NCI-H446 treated with DMSO at 0.1 percent for 48 hours (cell line): ENCODE results near the gene CD63.
A peak's percentile ranks its signal among the peaks of the same experiment; 100 is the strongest.

Experiments used
- DNase-seq: peaks from one replicate; lab custom pipeline; 2025; lab: John Stamatoyannopoulos, UW

CD63 gene

GRCh38 chr12:55686366-55687010 lies 42.3 kb downstream of the CD63 start:
- no peak for DNase-seq

GRCh38 chr12:55685671-55686070 lies 43.1 kb downstream of the CD63 start:
- no peak for DNase-seq

- no peak for DNase-seq
Measured at GRCh38 chr12:55684761-55685370, 43.9 kb downstream of the CD63 start.

GRCh38 chr12:55683676-55684075 lies 45.1 kb downstream of the CD63 start:
- DNase-seq, result no peak

- DNase-seq, result no peak
Measured at GRCh38 chr12:55682087-55682796, 46.6 kb downstream of the CD63 start.

- peak; percentile 38 for DNase-seq
Measured at GRCh38 chr12:55681142-55682077, 47.4 kb downstream of the CD63 start.

- DNase-seq, result no peak
Measured at GRCh38 chr12:55679691-55680090, 49.1 kb downstream of the CD63 start.

- no peak for DNase-seq
Measured at GRCh38 chr12:55676707-55677106, 52.1 kb downstream of the CD63 start.

GRCh38 chr12:55675666-55676065 lies 53.1 kb downstream of the CD63 start:
- no peak for DNase-seq
